NB4 (cell line): Measurements from ENCODE around the gene OR1N2.

Experiments used
- DNase-seq: peaks from one replicate; pipeline ENCODE4 v3.0.0; 2010; ENCODE audit warnings: low read depth
- H3K4me3 ChIP-seq: one replicate; pipeline ENCODE4 v1.5.1; 2011; ENCODE audit warnings: mild to moderate bottlenecking, low read depth, low read length, moderate library complexity
- MYC ChIP-seq: IDR thresholded peaks from 2 replicates; pipeline ENCODE4 v1.6.1; 2011; ENCODE audit warnings: low read depth, low read length
- POLR2A ChIP-seq: IDR thresholded peaks from 2 replicates; pipeline ENCODE4 v1.6.1; 2011; ENCODE audit warnings: mild to moderate bottlenecking; ENCODE audit not compliant: insufficient read length; ENCODE audit errors: extremely low read depth
- TF ChIP-seq, protein P1 (sequence below): IDR thresholded peaks from 2 replicates; pipeline ENCODE4 v1.6.1; 2011; ENCODE audit warnings: low read depth, low read length
- TF ChIP-seq, protein P2 (sequence below): IDR thresholded peaks from one replicate; pipeline ENCODE4 v1.5.1; 2012; ENCODE audit warnings: low read depth, low read length

OR1N2 gene

DNA sequence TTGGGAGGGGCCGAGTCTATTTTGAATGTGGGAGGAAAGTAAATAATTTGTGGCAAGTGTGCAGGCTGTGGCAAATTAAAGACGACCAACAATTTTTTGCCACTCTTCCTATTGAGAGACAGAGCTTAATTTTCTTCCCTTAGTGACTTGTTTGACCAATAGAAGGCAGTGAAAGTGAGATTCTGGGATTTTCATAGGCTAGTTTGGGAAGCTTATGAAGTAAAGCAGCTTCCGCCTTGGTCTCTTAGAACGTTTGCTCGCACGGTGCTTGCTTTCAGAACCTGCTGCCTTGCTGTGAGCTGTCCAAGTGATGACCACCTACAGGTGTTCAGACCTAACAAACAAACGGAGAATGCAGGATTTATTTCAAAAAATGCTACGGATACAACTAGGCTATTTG, 6.7 kb upstream of the OR1N2 start:
- TF ChIP-seq, protein P1, sequence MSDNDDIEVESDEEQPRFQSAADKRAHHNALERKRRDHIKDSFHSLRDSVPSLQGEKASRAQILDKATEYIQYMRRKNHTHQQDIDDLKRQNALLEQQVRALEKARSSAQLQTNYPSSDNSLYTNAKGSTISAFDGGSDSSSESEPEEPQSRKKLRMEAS, result no peak
- no peak for DNase-seq
- no peak overlapping the region for H3K4me3 ChIP-seq

GRCh38 chr9:122551371-122551770, 1.5 kb upstream of the OR1N2 start:
- no peak overlapping the region for H3K4me3 ChIP-seq
- TF ChIP-seq POLR2A, result no peak
- TF ChIP-seq MYC, result no peak
- TF ChIP-seq, protein P2, sequence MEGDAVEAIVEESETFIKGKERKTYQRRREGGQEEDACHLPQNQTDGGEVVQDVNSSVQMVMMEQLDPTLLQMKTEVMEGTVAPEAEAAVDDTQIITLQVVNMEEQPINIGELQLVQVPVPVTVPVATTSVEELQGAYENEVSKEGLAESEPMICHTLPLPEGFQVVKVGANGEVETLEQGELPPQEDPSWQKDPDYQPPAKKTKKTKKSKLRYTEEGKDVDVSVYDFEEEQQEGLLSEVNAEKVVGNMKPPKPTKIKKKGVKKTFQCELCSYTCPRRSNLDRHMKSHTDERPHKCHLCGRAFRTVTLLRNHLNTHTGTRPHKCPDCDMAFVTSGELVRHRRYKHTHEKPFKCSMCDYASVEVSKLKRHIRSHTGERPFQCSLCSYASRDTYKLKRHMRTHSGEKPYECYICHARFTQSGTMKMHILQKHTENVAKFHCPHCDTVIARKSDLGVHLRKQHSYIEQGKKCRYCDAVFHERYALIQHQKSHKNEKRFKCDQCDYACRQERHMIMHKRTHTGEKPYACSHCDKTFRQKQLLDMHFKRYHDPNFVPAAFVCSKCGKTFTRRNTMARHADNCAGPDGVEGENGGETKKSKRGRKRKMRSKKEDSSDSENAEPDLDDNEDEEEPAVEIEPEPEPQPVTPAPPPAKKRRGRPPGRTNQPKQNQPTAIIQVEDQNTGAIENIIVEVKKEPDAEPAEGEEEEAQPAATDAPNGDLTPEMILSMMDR, result no peak
- TF ChIP-seq, protein P1, result no peak
- DNase-seq, result no peak

GRCh38 chr9:122561446-122561845, 8.5 kb downstream of the OR1N2 start:
- no peak for DNase-seq
- TF ChIP-seq, protein P1, result no peak
- TF ChIP-seq MYC, result no peak
- TF ChIP-seq POLR2A, result no peak
- TF ChIP-seq, protein P2, result no peak
- H3K4me3 ChIP-seq, result no peak overlapping the region

GRCh38 chr9:122562134-122562760, 9.3 kb downstream of the OR1N2 start:
- no peak overlapping the region for H3K4me3 ChIP-seq
- TF ChIP-seq POLR2A, result no peak
- TF ChIP-seq, protein P2, result no peak
- TF ChIP-seq MYC, result no peak
- TF ChIP-seq, protein P1, result no peak
- no peak for DNase-seq

DNA sequence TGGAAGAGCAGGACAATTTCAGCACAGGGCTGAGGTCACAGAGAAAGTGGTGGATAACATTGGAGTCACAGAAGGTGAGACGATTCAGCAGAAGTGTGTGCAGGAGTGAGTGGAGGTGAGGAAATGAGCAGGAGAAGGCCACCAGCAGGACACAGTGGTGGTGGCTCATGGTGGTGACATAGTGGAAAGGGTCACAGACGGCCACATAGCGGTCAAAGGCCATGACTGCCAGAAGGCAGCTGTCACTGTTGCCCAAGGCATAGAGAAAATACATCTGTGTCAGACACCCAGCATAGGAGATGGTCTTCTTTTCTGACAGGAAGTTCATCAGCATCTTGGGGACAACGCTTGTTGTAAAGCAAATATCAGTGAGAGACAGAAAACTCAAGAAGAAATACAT, 15.0 kb downstream of the OR1N2 start:
- H3K4me3 ChIP-seq, result no peak overlapping the region
- TF ChIP-seq, protein P1, result no peak
- no peak for DNase-seq

DNA sequence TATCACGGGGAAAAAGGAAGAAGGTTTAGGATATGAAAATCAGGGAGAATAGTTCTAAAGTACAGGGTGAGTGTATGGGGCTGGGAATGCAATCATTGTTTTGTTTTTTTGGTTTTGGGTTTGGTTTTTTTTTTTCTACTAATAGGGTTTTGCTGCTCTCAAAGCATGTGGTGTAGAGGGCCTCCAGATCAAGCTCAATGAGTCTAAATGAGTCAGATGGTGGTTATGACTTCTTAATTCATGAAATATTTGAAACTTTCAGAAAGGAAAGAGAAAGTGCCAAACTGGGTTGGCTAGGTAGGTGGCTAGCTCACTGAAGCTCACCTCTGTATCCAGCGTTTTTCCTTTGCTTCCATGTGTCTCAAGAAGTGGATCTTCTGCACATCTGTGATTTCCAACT, 19.5 kb downstream of the OR1N2 start:
- TF ChIP-seq MYC (no peak), POLR2A (no peak)
- TF ChIP-seq, protein P1, result no peak
- TF ChIP-seq, protein P2, result no peak
- no peak overlapping the region for H3K4me3 ChIP-seq
- no peak for DNase-seq

DNA sequence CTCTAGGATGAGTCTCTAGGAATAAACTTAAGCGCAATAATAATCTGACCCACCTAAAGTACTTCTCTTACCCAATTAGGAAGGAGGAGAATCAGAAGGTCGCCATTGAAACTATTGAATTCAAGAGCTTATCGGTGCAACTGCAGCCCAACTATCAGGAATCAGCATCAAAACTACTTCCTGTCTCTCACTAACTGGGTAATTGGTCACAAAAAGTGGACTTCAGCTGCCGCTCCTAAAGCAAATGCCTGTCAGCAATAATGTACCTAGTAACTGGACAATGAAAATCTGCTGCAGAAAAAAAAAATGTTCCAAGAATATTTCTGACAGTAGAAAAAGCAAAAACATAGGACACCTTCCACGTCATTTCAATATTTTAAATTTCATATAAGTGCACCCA, 27.0 kb downstream of the OR1N2 start:
- no peak for DNase-seq
- H3K4me3 ChIP-seq, result no peak overlapping the region
- TF ChIP-seq, protein P2, result no peak
- no peak for TF ChIP-seq POLR2A
- TF ChIP-seq, protein P1, result no peak
- TF ChIP-seq MYC, result no peak
